ENCODE results near the gene KCNAB3.

Gene KCNAB3

DNA sequence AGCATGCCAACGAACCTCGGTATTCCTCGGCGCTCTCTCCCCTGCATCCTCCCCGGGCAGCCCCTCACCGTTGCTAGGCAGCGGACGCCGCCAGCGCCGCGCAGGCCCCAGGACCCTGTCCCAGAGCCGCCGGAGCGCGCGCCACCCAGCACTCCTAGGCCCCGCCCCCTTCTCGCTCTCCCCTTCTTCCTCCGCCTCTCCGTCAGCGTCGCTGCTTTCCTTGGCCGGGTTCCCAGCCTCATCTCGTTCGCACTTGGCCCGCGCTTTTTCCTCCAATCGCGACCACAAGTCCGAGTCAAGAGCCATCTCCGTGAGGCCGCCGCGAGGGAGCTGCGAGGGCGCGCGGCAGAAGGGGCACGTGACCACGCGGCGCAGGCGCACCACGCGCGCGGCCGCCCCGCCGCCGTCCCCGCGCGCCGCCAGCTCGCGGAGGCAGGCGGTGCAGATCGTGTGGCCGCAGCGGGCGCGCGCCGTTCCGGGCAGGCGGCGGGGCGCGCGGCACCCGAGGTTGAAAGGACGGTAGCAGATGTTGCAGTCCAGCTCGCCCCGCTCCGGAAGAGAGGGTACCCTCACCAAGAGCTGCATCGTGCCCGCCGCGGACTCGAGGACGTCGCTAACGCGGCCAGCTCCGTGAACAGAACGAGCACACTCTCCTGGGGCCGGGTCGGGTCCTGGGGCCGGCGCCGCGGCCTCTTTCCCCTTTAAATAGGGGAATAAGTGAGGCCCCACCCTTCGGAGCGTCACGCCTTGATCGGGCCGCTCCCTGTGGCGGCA, 13.9 kb downstream of the KCNAB3 start, which contains the start of gene RNF227 (continued):
- TF ChIP-seq, protein P1, sequence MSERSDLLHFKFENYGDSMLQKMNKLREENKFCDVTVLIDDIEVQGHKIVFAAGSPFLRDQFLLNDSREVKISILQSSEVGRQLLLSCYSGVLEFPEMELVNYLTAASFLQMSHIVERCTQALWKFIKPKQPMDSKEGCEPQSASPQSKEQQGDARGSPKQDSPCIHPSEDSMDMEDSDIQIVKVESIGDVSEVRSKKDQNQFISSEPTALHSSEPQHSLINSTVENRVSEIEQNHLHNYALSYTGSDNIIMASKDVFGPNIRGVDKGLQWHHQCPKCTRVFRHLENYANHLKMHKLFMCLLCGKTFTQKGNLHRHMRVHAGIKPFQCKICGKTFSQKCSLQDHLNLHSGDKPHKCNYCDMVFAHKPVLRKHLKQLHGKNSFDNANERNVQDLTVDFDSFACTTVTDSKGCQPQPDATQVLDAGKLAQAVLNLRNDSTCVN (tag by site-specific recombination; optimal IDR thresholded peaks at IDR 0.05): peak; percentile 96
- TF ChIP-seq MYNN (tag by site-specific recombination; IDR thresholded peaks at IDR 0.05; ENCODE audit: borderline replicate concordance) (peak; percentile 70; the same call in 1 of the 2 replicates), ZBTB48 (tag by site-specific recombination; IDR thresholded peaks at IDR 0.05) (no peak), ZNF24 (tag by site-specific recombination; IDR thresholded peaks at IDR 0.05) (0 out of 2 replicates have a peak, but pooled peaks have one; percentile 30), ZBTB11 (tag by site-specific recombination; conservative IDR thresholded peaks at IDR 0.05; ENCODE audit: low read depth) (0 out of 2 replicates have a peak, but pooled peaks have one; percentile 13), ZNF239 (tag by site-specific recombination; IDR thresholded peaks at IDR 0.05) (no peak), PATZ1 (tag by site-specific recombination; IDR thresholded peaks at IDR 0.05) (peak; percentile 83), ZNF610 (tag by site-specific recombination; IDR thresholded peaks at IDR 0.05; ENCODE audit: borderline replicate concordance) (peak; percentile 67; the same call in 1 of the 2 replicates), MZF1 (tag by site-specific recombination; IDR thresholded peaks at IDR 0.05; ENCODE audit: borderline replicate concordance) (peak; percentile 59; the same call in 1 of the 2 replicates), ZNF660 (tag by site-specific recombination; IDR thresholded peaks at IDR 0.05) (peak; percentile 80; the same call in 1 of the 2 replicates), ZNF37A (tag by site-specific recombination; IDR thresholded peaks at IDR 0.05) (no peak), KLF9 (tag by site-specific recombination; IDR thresholded peaks at IDR 0.05; ENCODE audit: low read depth) (peak; percentile 87), ZNF792 (tag by site-specific recombination; IDR thresholded peaks at IDR 0.05) (0 out of 2 replicates have a peak, but pooled peaks have one; percentile 31), GLIS2 (tag by site-specific recombination; IDR thresholded peaks at IDR 0.05) (peak; percentile 53), KLF10 (tag by site-specific recombination; IDR thresholded peaks at IDR 0.05) (peak; percentile 52; the same call in 1 of the 2 replicates), ZFP37 (tag by site-specific recombination; IDR thresholded peaks at IDR 0.05) (0 out of 2 replicates have a peak, but pooled peaks have one; percentile 64), ZNF529 (tag by site-specific recombination; IDR thresholded peaks at IDR 0.05; ENCODE audit: insufficient replicate concordance) (no peak), ZFP69B (tag by site-specific recombination; IDR thresholded peaks at IDR 0.05) (peak; percentile 99), ZNF473 (tag by site-specific recombination; IDR thresholded peaks at IDR 0.05) (no peak), ZNF223 (tag by site-specific recombination; IDR thresholded peaks at IDR 0.05) (no peak), FEZF1 (tag by site-specific recombination; IDR thresholded peaks at IDR 0.05) (no peak; the same call in 1 of the 2 replicates), SP7 (tag by site-specific recombination; IDR thresholded peaks at IDR 0.05) (peak; percentile 52), ZBTB17 (tag by site-specific recombination; IDR thresholded peaks at IDR 0.05) (peak; percentile 100), ZNF785 (tag by site-specific recombination; IDR thresholded peaks at IDR 0.05) (no peak), ZEB2 (tag by site-specific recombination; IDR thresholded peaks at IDR 0.05) (peak; percentile 87), SP2 (tag by site-specific recombination; IDR thresholded peaks at IDR 0.05) (peak; percentile 84), EGR2 (tag by site-specific recombination; IDR thresholded peaks at IDR 0.05; ENCODE audit: low read depth) (no peak), ZXDB (tag by site-specific recombination; IDR thresholded peaks at IDR 0.05) (peak; percentile 98), ZSCAN5A (tag by site-specific recombination; IDR thresholded peaks at IDR 0.05) (peak; percentile 7; the same call in 1 of the 2 replicates), ZNF561 (tag by site-specific recombination; IDR thresholded peaks at IDR 0.05; ENCODE audit: borderline replicate concordance) (peak; percentile 15; the same call in 1 of the 2 replicates), KLF8 (tag by site-specific recombination; IDR thresholded peaks at IDR 0.05) (peak; percentile 11; the same call in 1 of the 2 replicates)
- TF ChIP-seq, protein P2, sequence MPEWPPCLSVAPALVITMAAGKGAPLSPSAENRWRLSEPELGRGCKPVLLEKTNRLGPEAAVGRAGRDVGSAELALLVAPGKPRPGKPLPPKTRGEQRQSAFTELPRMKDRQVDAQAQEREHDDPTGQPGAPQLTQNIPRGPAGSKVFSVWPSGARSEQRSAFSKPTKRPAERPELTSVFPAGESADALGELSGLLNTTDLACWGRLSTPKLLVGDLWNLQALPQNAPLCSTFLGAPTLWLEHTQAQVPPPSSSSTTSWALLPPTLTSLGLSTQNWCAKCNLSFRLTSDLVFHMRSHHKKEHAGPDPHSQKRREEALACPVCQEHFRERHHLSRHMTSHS (tag by site-specific recombination; IDR thresholded peaks at IDR 0.05): no peak

All from HEK293 (cell line).